ENCODE results near the gene TRIM31. TPM values are rescaled to one million over a fixed set of nuclear protein-coding genes. Genes with fewer than 3 reads are reported as not detected.

TRIM31 gene
- total RNA-seq, 2 experiments from 2014 or later: not detected

DNA sequence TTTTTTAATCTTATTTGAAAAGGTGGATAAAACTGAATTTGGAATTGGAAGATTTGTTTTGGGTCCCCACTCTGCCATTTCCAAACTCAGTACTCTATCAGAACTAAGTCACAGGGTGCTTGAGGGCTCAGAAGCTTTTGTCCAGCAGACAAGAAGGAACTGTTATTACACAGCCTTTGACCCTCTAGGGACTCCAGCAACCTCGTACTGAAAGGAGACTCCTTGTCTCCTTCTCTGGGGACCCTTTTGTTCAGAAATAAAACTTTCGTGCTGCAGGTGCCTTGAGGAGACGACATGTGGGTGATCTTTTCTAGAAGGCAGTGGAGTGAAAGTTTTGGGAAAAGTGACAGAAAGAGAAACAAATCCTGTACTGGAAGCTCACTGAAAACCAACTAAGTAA, 59.2 kb downstream of the TRIM31 start:
- H3K4me1 ChIP-seq (ENCODE audit: insufficient read depth, low read length): no peaks in the 10 kb centered on the region
- no peaks in the 10 kb centered on the region for H3K9me3 Mint-ChIP-seq
- no peak for DNase-seq
- no peaks in the 10 kb centered on the region for H3K27me3 Mint-ChIP-seq
- peaks cover 73% of the 10 kb centered on the region for H3K36me3 Mint-ChIP-seq (ENCODE audit: low read depth)
- TF ChIP-seq, protein P1, sequence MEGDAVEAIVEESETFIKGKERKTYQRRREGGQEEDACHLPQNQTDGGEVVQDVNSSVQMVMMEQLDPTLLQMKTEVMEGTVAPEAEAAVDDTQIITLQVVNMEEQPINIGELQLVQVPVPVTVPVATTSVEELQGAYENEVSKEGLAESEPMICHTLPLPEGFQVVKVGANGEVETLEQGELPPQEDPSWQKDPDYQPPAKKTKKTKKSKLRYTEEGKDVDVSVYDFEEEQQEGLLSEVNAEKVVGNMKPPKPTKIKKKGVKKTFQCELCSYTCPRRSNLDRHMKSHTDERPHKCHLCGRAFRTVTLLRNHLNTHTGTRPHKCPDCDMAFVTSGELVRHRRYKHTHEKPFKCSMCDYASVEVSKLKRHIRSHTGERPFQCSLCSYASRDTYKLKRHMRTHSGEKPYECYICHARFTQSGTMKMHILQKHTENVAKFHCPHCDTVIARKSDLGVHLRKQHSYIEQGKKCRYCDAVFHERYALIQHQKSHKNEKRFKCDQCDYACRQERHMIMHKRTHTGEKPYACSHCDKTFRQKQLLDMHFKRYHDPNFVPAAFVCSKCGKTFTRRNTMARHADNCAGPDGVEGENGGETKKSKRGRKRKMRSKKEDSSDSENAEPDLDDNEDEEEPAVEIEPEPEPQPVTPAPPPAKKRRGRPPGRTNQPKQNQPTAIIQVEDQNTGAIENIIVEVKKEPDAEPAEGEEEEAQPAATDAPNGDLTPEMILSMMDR (IDR thresholded peaks at IDR 0.05): no peak
- POLR2A ChIA-PET: interaction anchor here (1.9 kb wide), 1 partner anchor 13 kb away, joined by 5 read pairs; the partner anchor contains the start of gene PPP1R11
- no peaks in the 10 kb centered on the region for H3K27me3 ChIP-seq (ENCODE audit: control insufficient read depth in 1 of 2, insufficient read depth in 2 of 2, low read length in 2 of 2)
- no peak overlapping the region for H3K4me3 Mint-ChIP-seq
- H3K27ac Mint-ChIP-seq: no peak overlapping the region
- CTCF ChIA-PET: no interaction called here
- no peak overlapping the region for H3K27ac ChIP-seq (ENCODE audit: low read depth in 1 of 2, low read length in 2 of 2)
- peaks cover 21% of the 10 kb centered on the region for H3K36me3 ChIP-seq (ENCODE audit: insufficient read depth, low read length)
- no peaks in the 10 kb centered on the region for H3K9me3 ChIP-seq (ENCODE audit: control insufficient read depth in 1 of 2, insufficient read depth in 1 of 2, low read length in 2 of 2)
- no peaks in the 10 kb centered on the region for H3K4me1 Mint-ChIP-seq (ENCODE audit: low read depth)
- intact Hi-C loops (cut with DNase I, micrococcal nuclease): no loop called here
- no peak overlapping the region for H3K4me3 ChIP-seq (ENCODE audit: low read length)
- no peak for ATAC-seq (ENCODE audit: poor library complexity)

Other genes starting within 250 kb of the TRIM31 start
- gene HLA-A, start 170.6 kb downstream of the TRIM31 start, total RNA-seq: 1,000 to 10,000 TPM; 1,767 to 1,801 TPM
- gene POLR1H, start 51.8 kb downstream of the TRIM31 start, total RNA-seq: 10 to 100 TPM; 36.5 to 39.4 TPM
- gene PPP1R11, start 45.9 kb downstream of the TRIM31 start, total RNA-seq: 10 to 100 TPM; 28.3 to 28.6 TPM
- gene RNF39, start 37.3 kb downstream of the TRIM31 start, total RNA-seq: not detected
- not detected for gene TRIM40, start 23.1 kb upstream of the TRIM31 start, total RNA-seq
- not detected for gene TRIM10, start 48.1 kb upstream of the TRIM31 start, total RNA-seq
- not detected for gene TRIM15, start 50.5 kb upstream of the TRIM31 start, total RNA-seq
- 10 to 100 TPM; 42.1 to 44.1 TPM for gene TRIM26, start 100.3 kb upstream of the TRIM31 start, total RNA-seq
- gene TRIM39, start 213.8 kb upstream of the TRIM31 start, total RNA-seq: 10 to 100 TPM; 38.2 to 38.3 TPM
- 10 to 100 TPM; 42.8 to 51.9 TPM for gene RPP21, start 232.1 kb upstream of the TRIM31 start, total RNA-seq

All from CD4-positive, alpha-beta T cell (primary cell).